PFSK-1 (cell line): ENCODE data around the gene ZNF346.

Experiments used
- REST ChIP-seq, 2 experiments: IDR thresholded peaks; 2 replicates each; pipeline versions ENCODE4 v1.6.1 to v1.8.0; 2011 to 2012; ENCODE audit warnings: low read depth in 2 of 2, low read length in 2 of 2, control low read depth in 1 of 2, inconsistent platforms in 1 of 2, mild to moderate bottlenecking in 1 of 2, moderate library complexity in 1 of 2; ENCODE audit not compliant: insufficient read depth in 1 of 2
- SIN3A ChIP-seq: IDR thresholded peaks from 2 replicates; pipeline ENCODE4 v1.6.1; 2012; ENCODE audit warnings: mild to moderate bottlenecking, low read length, moderate library complexity, borderline replicate concordance; ENCODE audit not compliant: insufficient read depth
- TAF1 ChIP-seq: IDR thresholded peaks from 2 replicates; pipeline ENCODE4 v1.6.1; 2012; ENCODE audit warnings: low read length, control low read depth, borderline replicate concordance; ENCODE audit not compliant: insufficient read depth

GRCh38 chr5:177022386-177023302, at the start of gene ZNF346:
- peak; percentile 88; the same call in 1 of the 2 replicates for TF ChIP-seq SIN3A
- TF ChIP-seq REST (IDR thresholded peaks at IDR 0.05; ENCODE audit: insufficient read depth in 1 of 2, low read depth in 2 of 2, low read length in 2 of 2): 0 out of 4 replicates have a peak, but pooled peaks of 1 of the 2 experiments have one; percentile 28
- peak; percentile 88; the same call in 1 of the 2 replicates for TF ChIP-seq TAF1
